Neural progenitor cell (in vitro differentiated cells): ENCODE results near the gene GEMIN5. TPM values are rescaled to one million over a fixed set of nuclear protein-coding genes. Genes with fewer than 3 reads are reported as not detected.
A peak's percentile ranks its signal among the peaks of the same experiment; 100 is the strongest.

Experiments used
- DNase-seq: peaks from one replicate; pipeline ENCODE4 v3.0.0-alpha.2; 2016; ENCODE audit warnings: low spot score
- H2AFZ ChIP-seq: fragments of 200-600 bp; sonication (generic); replicated peaks from 2 replicates; pipeline ENCODE4 v1.6.1; 2016; ENCODE audit warnings: antibody characterized with exemption
- H3F3A ChIP-seq: fragments of 200-600 bp; sonication (generic); 2 replicates; pipeline ENCODE4 v1.6.1; 2016; ENCODE audit warnings: antibody characterized with exemption, low read depth
- H3K27ac ChIP-seq: fragments of 200-600 bp; sonication (generic); 2 replicates; pipeline ENCODE4 v1.5.1; 2016; ENCODE audit warnings: mild to moderate bottlenecking
- H3K27me3 ChIP-seq: fragments of 200-600 bp; sonication (generic); 2 replicates; pipeline ENCODE4 v1.6.1; 2016; ENCODE audit warnings: mild to moderate bottlenecking, moderate library complexity
- H3K36me3 ChIP-seq: fragments of 200-600 bp; sonication (generic); 2 replicates; pipeline ENCODE4 v1.5.1; 2016
- H3K4me1 ChIP-seq: fragments of 200-600 bp; sonication (generic); 2 replicates; pipeline ENCODE4 v1.6.1; 2016; ENCODE audit warnings: mixed run types
- H3K4me2 ChIP-seq: fragments of 200-600 bp; sonication (generic); 2 replicates; pipeline ENCODE4 v1.6.1; 2016
- H3K4me3 ChIP-seq: fragments of 200-600 bp; sonication (generic); 2 replicates; pipeline ENCODE4 v1.5.1; 2016
- H3K79me2 ChIP-seq: fragments of 200-600 bp; sonication (generic); 2 replicates; pipeline ENCODE4 v1.6.1; 2016; ENCODE audit warnings: low read depth
- H3K9ac ChIP-seq: fragments of 200-600 bp; sonication (generic); 2 replicates; pipeline ENCODE4 v1.6.1; 2016
- H3K9me3 ChIP-seq: fragments of 200-600 bp; sonication (generic); 2 replicates; pipeline ENCODE4 v1.5.1; 2016; ENCODE audit warnings: low read depth
- H4K20me1 ChIP-seq: fragments of 200-600 bp; sonication (generic); 2 replicates; pipeline ENCODE4 v1.6.1; 2016; ENCODE audit warnings: low read depth
- H3K27ac Mint-ChIP-seq: 3 replicates; pipeline ENCODE4 v1.8.0; 2021; ENCODE audit warnings: mixed read lengths
- H3K27me3 Mint-ChIP-seq: 2 replicates; pipeline ENCODE4 v1.8.0; 2022; ENCODE audit warnings: low read depth, mild to moderate bottlenecking, inconsistent platforms, moderate library complexity, mixed read lengths; ENCODE audit not compliant: insufficient read depth
- H3K36me3 Mint-ChIP-seq: 3 replicates; pipeline ENCODE4 v1.8.0; 2021; ENCODE audit warnings: mixed read lengths
- H3K4me1 Mint-ChIP-seq: 3 replicates; pipeline ENCODE4 v1.8.0; 2021; ENCODE audit warnings: mixed read lengths
- H3K4me3 Mint-ChIP-seq: 3 replicates; pipeline ENCODE4 v1.8.0; 2021; ENCODE audit warnings: mild to moderate bottlenecking, moderate library complexity, mixed read lengths
- H3K9me3 Mint-ChIP-seq: 3 replicates; pipeline ENCODE4 v1.8.0; 2020; ENCODE audit warnings: mixed read lengths
- EZH2 ChIP-seq: fragments of 200-600 bp; sonication (generic); IDR thresholded peaks from 2 replicates; pipeline ENCODE4 v1.6.1; 2017; ENCODE audit warnings: antibody characterized with exemption, mild to moderate bottlenecking, moderate library complexity
- EZH2phosphoT487 ChIP-seq: fragments of 200-600 bp; sonication (generic); IDR thresholded peaks from 2 replicates; pipeline ENCODE4 v1.6.1; 2017; ENCODE audit warnings: antibody characterized with exemption
- total RNA-seq: library from RNA; depleted of rRNA; stranded (reverse); fragments of >200 nt; gene quantifications from 2 replicates; pipeline ENCODE4 v1.2.3, GENCODE V29; 2015; ENCODE audit warnings: low replicate concordance
- TF ChIP-seq, protein P1 (sequence below): fragments of 200-600 bp; sonication (generic); IDR thresholded peaks from 2 replicates; pipeline ENCODE4 v1.5.1; 2017; ENCODE audit warnings: antibody characterized with exemption, mild to moderate bottlenecking

The GEMIN5 gene
- total RNA-seq, 1 donor from 2014 or later, result 18.5 TPM

- H3K36me3 Mint-ChIP-seq, result peaks cover 1% of the 10 kb centered on the region
- no peaks in the 10 kb centered on the region for H3K9me3 ChIP-seq
- no peaks in the 10 kb centered on the region for H3K79me2 ChIP-seq
- H3K36me3 ChIP-seq, result no peaks in the 10 kb centered on the region
- no peak overlapping the region for H3K4me3 Mint-ChIP-seq
- H3K4me1 Mint-ChIP-seq, result peaks cover 8% of the 10 kb centered on the region
- no peaks in the 10 kb centered on the region for H3K9me3 Mint-ChIP-seq
- H3K27ac ChIP-seq, result no peak overlapping the region
- peaks cover 3% of the 10 kb centered on the region for H3K27me3 Mint-ChIP-seq
- H3K4me1 ChIP-seq, result no peaks in the 10 kb centered on the region
- no peak for DNase-seq
- H3K9ac ChIP-seq, result no peak overlapping the region
- H3F3A ChIP-seq, result peaks cover 2% of the 10 kb centered on the region
- no peaks in the 10 kb centered on the region for H4K20me1 ChIP-seq
- H3K27ac Mint-ChIP-seq, result no peak overlapping the region
- no peak overlapping the region for H3K4me2 ChIP-seq
- no peak for TF ChIP-seq EZH2
- H2AFZ ChIP-seq, result no peak overlapping the region
- H3K27me3 ChIP-seq, result no peaks in the 10 kb centered on the region
- H3K4me3 ChIP-seq, result no peak overlapping the region
Measured at GRCh38 chr5:154844809-154845208, 93.2 kb downstream of the GEMIN5 start.

DNA sequence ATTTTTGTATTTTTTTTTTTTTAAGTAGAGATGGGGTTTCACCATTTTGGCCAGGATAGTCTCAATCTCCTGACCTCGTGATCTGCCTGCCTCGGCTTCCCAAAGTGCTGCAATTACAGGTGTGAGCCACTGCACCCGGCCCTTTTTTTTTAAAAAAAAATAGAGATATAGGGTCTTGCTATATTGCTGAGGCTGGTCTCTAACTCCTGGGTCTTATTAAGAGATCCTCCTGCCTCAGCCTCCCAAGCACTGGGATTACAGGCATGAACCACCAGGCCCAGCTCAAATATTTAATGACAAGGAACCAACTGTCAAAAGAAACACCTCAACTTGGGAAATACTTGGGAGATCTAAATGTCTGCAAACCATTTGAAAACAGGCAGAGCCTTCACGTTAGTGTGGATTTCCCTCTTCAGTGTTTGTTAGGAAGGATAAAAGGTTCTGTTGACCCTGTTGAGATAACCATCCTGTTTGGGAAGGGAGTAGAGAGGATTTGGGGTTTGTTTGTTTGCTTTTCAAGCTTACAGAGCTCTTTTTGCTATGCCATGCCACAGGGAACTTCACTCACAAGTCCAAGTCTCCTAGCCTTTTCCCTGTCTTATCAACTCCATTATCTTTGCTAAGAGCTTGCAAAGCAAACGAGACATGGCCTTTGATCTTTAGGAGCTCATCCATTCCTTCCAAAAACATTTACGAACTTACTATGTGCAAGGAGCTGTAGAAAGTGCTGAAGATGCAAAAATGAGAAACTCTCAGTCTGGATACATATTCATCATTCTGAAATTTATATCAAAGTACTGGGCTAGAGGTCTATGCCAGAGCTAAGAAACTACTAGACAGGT, 95.1 kb downstream of the GEMIN5 start:
- Mint-ChIP-seq H3K27me3 (peaks cover 3% of the 10 kb centered on the region), H3K36me3 (peaks cover 1% of the 10 kb centered on the region), H3K4me3 (no peak overlapping the region), H3K4me1 (no peaks in the 10 kb centered on the region), H3K27ac (no peak overlapping the region), H3K9me3 (no peaks in the 10 kb centered on the region)
- no peaks in the 10 kb centered on the region for H4K20me1 ChIP-seq
- H3K4me1 ChIP-seq, result no peaks in the 10 kb centered on the region
- H3F3A ChIP-seq, result no peaks in the 10 kb centered on the region
- H3K4me3 ChIP-seq, result no peak overlapping the region
- no peak overlapping the region for H3K9ac ChIP-seq
- DNase-seq, result no peak
- no peaks in the 10 kb centered on the region for H3K79me2 ChIP-seq
- TF ChIP-seq EZH2 (no peak), EZH2phosphoT487 (no peak)
- TF ChIP-seq, protein P1, sequence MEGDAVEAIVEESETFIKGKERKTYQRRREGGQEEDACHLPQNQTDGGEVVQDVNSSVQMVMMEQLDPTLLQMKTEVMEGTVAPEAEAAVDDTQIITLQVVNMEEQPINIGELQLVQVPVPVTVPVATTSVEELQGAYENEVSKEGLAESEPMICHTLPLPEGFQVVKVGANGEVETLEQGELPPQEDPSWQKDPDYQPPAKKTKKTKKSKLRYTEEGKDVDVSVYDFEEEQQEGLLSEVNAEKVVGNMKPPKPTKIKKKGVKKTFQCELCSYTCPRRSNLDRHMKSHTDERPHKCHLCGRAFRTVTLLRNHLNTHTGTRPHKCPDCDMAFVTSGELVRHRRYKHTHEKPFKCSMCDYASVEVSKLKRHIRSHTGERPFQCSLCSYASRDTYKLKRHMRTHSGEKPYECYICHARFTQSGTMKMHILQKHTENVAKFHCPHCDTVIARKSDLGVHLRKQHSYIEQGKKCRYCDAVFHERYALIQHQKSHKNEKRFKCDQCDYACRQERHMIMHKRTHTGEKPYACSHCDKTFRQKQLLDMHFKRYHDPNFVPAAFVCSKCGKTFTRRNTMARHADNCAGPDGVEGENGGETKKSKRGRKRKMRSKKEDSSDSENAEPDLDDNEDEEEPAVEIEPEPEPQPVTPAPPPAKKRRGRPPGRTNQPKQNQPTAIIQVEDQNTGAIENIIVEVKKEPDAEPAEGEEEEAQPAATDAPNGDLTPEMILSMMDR, result no peak
- H2AFZ ChIP-seq, result no peak overlapping the region
- no peak overlapping the region for H3K4me2 ChIP-seq
- H3K36me3 ChIP-seq, result no peaks in the 10 kb centered on the region
- H3K27me3 ChIP-seq, result no peaks in the 10 kb centered on the region
- no peaks in the 10 kb centered on the region for H3K9me3 ChIP-seq
- H3K27ac ChIP-seq, result no peak overlapping the region

GRCh38 chr5:154841273-154841661, 96.7 kb downstream of the GEMIN5 start:
- Mint-ChIP-seq H3K36me3 (peaks cover 3% of the 10 kb centered on the region), H3K27ac (peak overlapping the region; percentile 14), H3K9me3 (no peaks in the 10 kb centered on the region), H3K4me1 (no peaks in the 10 kb centered on the region), H3K27me3 (peaks cover 3% of the 10 kb centered on the region), H3K4me3 (no peak overlapping the region)
- no peak for DNase-seq
- Histone ChIP-seq H3K27ac (no peak overlapping the region), H3K4me1 (no peaks in the 10 kb centered on the region), H3K4me2 (no peak overlapping the region), H3K9ac (no peak overlapping the region), H3K9me3 (no peaks in the 10 kb centered on the region), H4K20me1 (no peaks in the 10 kb centered on the region), H3K36me3 (no peaks in the 10 kb centered on the region), H3K79me2 (no peaks in the 10 kb centered on the region), H3K27me3 (no peaks in the 10 kb centered on the region), H3K4me3 (no peak overlapping the region), H2AFZ (no peak overlapping the region), H3F3A (no peaks in the 10 kb centered on the region)
- TF ChIP-seq EZH2phosphoT487 (no peak), EZH2 (no peak)
- TF ChIP-seq, protein P1, result no peak
